ENCODE results near the gene IQCM.

IQCM gene

DNA sequence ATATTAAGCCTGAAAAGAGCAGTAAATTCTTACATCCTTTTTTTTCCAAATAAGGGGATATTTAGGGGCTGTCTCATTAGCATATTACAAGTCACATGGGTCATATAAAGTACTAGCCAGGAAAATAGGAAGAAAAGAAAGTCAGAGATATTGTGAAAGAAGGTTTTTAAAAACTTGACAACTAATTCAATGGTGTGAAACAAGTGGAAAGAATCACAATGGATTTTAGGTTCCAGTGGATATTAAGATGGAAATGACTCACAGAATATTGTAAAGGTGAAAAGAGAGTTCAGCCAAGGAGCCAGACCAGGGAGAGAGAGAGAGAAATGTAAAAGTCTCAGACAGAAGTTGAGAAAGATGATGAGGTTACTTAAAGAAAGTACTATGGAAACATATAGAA, 297.2 kb downstream of the IQCM start (continued):
- TF ChIP-seq, protein P1, sequence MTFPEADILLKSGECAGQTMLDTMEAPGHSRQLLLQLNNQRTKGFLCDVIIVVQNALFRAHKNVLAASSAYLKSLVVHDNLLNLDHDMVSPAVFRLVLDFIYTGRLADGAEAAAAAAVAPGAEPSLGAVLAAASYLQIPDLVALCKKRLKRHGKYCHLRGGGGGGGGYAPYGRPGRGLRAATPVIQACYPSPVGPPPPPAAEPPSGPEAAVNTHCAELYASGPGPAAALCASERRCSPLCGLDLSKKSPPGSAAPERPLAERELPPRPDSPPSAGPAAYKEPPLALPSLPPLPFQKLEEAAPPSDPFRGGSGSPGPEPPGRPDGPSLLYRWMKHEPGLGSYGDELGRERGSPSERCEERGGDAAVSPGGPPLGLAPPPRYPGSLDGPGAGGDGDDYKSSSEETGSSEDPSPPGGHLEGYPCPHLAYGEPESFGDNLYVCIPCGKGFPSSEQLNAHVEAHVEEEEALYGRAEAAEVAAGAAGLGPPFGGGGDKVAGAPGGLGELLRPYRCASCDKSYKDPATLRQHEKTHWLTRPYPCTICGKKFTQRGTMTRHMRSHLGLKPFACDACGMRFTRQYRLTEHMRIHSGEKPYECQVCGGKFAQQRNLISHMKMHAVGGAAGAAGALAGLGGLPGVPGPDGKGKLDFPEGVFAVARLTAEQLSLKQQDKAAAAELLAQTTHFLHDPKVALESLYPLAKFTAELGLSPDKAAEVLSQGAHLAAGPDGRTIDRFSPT (tag by site-specific recombination; IDR thresholded peaks at IDR 0.05): no peak
- no peak for TF ChIP-seq ZNF571 (tag by site-specific recombination; IDR thresholded peaks at IDR 0.05)
- TF ChIP-seq ZNF654 (tag by site-specific recombination; IDR thresholded peaks at IDR 0.05; ENCODE audit: low read depth): no peak
- no peak for TF ChIP-seq OVOL3 (tag by site-specific recombination; IDR thresholded peaks at IDR 0.05)
- TF ChIP-seq ZNF335 (tag by site-specific recombination; conservative IDR thresholded peaks at IDR 0.05): no peak
- TF ChIP-seq KLF8 (tag by site-specific recombination; IDR thresholded peaks at IDR 0.05): no peak

DNA sequence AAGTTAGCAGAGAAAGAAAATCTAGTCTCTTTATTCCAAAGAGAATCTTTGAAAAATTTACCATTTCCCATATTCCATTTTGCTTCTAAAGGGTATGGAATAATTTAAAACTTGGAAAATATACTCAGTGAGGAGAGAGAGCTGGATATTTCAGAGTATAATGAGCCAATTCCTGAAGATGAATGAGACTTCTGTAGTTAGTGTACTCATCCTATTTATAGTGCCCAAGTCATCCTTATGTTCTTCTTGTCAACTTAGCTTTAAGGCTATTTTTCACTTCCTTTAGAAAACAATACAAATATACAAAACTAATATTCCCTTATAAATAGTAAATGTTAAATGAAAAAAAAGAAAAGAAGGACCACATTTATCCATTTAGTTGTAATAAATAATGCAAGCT, 302.6 kb downstream of the IQCM start:
- CTCF ChIA-PET: no interaction called here
- POLR2A ChIA-PET: no interaction called here
- no peak for TF ChIP-seq ZBTB7A (tag by site-specific recombination; IDR thresholded peaks at IDR 0.05; ENCODE audit: low read depth)
- no peak for TF ChIP-seq ZNF138 (tag by site-specific recombination; IDR thresholded peaks at IDR 0.05; ENCODE audit: borderline replicate concordance)
- TF ChIP-seq REPIN1 (tag by site-specific recombination; IDR thresholded peaks at IDR 0.05; ENCODE audit: low read depth): no peak
- TF ChIP-seq ZNF48 (tag by site-specific recombination; IDR thresholded peaks at IDR 0.05): no peak
- no peak for TF ChIP-seq TCF7L2 (IDR thresholded peaks at IDR 0.05; ENCODE audit: borderline replicate concordance, low read depth, low read length)
- TF ChIP-seq, protein P2, sequence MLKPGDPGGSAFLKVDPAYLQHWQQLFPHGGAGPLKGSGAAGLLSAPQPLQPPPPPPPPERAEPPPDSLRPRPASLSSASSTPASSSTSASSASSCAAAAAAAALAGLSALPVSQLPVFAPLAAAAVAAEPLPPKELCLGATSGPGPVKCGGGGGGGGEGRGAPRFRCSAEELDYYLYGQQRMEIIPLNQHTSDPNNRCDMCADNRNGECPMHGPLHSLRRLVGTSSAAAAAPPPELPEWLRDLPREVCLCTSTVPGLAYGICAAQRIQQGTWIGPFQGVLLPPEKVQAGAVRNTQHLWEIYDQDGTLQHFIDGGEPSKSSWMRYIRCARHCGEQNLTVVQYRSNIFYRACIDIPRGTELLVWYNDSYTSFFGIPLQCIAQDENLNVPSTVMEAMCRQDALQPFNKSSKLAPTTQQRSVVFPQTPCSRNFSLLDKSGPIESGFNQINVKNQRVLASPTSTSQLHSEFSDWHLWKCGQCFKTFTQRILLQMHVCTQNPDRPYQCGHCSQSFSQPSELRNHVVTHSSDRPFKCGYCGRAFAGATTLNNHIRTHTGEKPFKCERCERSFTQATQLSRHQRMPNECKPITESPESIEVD (tag by site-specific recombination; IDR thresholded peaks at IDR 0.05): no peak
- TF ChIP-seq ZNF248 (tag by site-specific recombination; IDR thresholded peaks at IDR 0.05): no peak
- TF ChIP-seq ZNF843 (tag by site-specific recombination; IDR thresholded peaks at IDR 0.05): no peak
- TF ChIP-seq KLF8 (tag by site-specific recombination; IDR thresholded peaks at IDR 0.05): no peak
- no peak for TF ChIP-seq ZNF2 (tag by site-specific recombination; IDR thresholded peaks at IDR 0.05)

DNA sequence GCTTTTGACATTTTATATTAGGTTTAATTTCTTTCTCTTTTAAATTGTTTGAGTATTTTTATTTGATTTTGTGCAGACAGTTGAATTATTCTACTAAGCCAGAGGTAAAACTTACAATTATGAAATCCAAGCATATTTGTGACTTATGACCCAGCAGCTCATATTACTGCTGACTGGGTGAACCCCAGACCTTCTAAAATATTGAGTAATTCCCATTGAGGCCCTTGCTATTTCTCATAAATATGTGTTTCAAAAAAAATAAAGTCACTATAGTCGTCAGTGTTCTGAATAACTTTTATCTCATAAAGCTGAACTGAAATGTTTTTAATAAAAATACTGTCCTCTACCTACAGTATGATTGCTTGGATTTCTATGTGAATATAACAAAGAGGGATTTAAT, 303.1 kb downstream of the IQCM start:
- no peak overlapping the region for H3K4me3 ChIP-seq (ENCODE audit: low read depth, low read length)
- ChIA-PET CTCF (no interaction called here), POLR2A (no interaction called here)
- no peak overlapping the region for H3K27ac ChIP-seq (ENCODE audit: extremely low read depth, low read depth, low read length)
- no peaks in the 10 kb centered on the region for H3K9me3 ChIP-seq (ENCODE audit: control insufficient read depth, insufficient read depth, low read depth, low read length)
- no peaks in the 10 kb centered on the region for H3K4me1 ChIP-seq (ENCODE audit: control insufficient read depth, insufficient read depth, low read length)
- no peaks in the 10 kb centered on the region for H3K36me3 ChIP-seq (ENCODE audit: control insufficient read depth in 2 of 2, insufficient read depth in 1 of 2, low read length in 2 of 2)
- TF ChIP-seq, protein P3, sequence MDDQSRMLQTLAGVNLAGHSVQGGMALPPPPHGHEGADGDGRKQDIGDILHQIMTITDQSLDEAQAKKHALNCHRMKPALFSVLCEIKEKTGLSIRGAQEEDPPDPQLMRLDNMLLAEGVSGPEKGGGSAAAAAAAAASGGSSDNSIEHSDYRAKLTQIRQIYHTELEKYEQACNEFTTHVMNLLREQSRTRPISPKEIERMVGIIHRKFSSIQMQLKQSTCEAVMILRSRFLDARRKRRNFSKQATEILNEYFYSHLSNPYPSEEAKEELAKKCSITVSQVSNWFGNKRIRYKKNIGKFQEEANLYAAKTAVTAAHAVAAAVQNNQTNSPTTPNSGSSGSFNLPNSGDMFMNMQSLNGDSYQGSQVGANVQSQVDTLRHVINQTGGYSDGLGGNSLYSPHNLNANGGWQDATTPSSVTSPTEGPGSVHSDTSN (CRISPR knock-in tag; IDR thresholded peaks at IDR 0.05): no peak
- no peak for TF ChIP-seq ZNF16 (tag by site-specific recombination; IDR thresholded peaks at IDR 0.05; ENCODE audit: low read depth)
- TF ChIP-seq ZNF707 (tag by site-specific recombination; IDR thresholded peaks at IDR 0.05): no peak
- no peak for TF ChIP-seq ZNF10 (tag by site-specific recombination; IDR thresholded peaks at IDR 0.05)
- TF ChIP-seq RBAK (tag by site-specific recombination; IDR thresholded peaks at IDR 0.05): no peak
- no peak for TF ChIP-seq ZNF416 (tag by site-specific recombination; IDR thresholded peaks at IDR 0.05)
- no peak for TF ChIP-seq ZNF157 (tag by site-specific recombination; IDR thresholded peaks at IDR 0.05)
- TF ChIP-seq ZNF174 (tag by site-specific recombination; IDR thresholded peaks at IDR 0.05): no peak
- TF ChIP-seq, protein P4, sequence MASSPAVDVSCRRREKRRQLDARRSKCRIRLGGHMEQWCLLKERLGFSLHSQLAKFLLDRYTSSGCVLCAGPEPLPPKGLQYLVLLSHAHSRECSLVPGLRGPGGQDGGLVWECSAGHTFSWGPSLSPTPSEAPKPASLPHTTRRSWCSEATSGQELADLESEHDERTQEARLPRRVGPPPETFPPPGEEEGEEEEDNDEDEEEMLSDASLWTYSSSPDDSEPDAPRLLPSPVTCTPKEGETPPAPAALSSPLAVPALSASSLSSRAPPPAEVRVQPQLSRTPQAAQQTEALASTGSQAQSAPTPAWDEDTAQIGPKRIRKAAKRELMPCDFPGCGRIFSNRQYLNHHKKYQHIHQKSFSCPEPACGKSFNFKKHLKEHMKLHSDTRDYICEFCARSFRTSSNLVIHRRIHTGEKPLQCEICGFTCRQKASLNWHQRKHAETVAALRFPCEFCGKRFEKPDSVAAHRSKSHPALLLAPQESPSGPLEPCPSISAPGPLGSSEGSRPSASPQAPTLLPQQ (tag by site-specific recombination; IDR thresholded peaks at IDR 0.05): no peak
- TF ChIP-seq ZNF248 (tag by site-specific recombination; IDR thresholded peaks at IDR 0.05): no peak
- TF ChIP-seq ZNF37A (tag by site-specific recombination; IDR thresholded peaks at IDR 0.05): no peak
- TF ChIP-seq, protein P5, sequence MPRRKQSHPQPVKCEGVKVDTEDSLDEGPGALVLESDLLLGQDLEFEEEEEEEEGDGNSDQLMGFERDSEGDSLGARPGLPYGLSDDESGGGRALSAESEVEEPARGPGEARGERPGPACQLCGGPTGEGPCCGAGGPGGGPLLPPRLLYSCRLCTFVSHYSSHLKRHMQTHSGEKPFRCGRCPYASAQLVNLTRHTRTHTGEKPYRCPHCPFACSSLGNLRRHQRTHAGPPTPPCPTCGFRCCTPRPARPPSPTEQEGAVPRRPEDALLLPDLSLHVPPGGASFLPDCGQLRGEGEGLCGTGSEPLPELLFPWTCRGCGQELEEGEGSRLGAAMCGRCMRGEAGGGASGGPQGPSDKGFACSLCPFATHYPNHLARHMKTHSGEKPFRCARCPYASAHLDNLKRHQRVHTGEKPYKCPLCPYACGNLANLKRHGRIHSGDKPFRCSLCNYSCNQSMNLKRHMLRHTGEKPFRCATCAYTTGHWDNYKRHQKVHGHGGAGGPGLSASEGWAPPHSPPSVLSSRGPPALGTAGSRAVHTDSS (tag by site-specific recombination; IDR thresholded peaks at IDR 0.05): no peak
- no peak for TF ChIP-seq HOXC10 (CRISPR knock-in tag; IDR thresholded peaks at IDR 0.05)
- no peak for TF ChIP-seq ZNF175 (tag by site-specific recombination; IDR thresholded peaks at IDR 0.05)

More for the DNA sequence above, 302.6 kb downstream of the IQCM start:
- Histone ChIP-seq H3K9me3 (ENCODE audit: control insufficient read depth, insufficient read depth, low read depth, low read length) (no peaks in the 10 kb centered on the region), H3K4me3 (ENCODE audit: low read depth, low read length) (no peak overlapping the region), H3K4me1 (ENCODE audit: control insufficient read depth, insufficient read depth, low read length) (no peaks in the 10 kb centered on the region), H3K36me3 (ENCODE audit: control insufficient read depth in 2 of 2, insufficient read depth in 1 of 2, low read length in 2 of 2) (no peaks in the 10 kb centered on the region), H3K27ac (ENCODE audit: extremely low read depth, low read depth, low read length) (no peak overlapping the region)
